Measurements from ENCODE around the gene HTR3E. TPM values are rescaled to one million over a fixed set of nuclear protein-coding genes. Genes with fewer than 3 reads are reported as not detected.

Gene HTR3E
- total RNA-seq, 1 donor from 2014 or later: not detected

DNA sequence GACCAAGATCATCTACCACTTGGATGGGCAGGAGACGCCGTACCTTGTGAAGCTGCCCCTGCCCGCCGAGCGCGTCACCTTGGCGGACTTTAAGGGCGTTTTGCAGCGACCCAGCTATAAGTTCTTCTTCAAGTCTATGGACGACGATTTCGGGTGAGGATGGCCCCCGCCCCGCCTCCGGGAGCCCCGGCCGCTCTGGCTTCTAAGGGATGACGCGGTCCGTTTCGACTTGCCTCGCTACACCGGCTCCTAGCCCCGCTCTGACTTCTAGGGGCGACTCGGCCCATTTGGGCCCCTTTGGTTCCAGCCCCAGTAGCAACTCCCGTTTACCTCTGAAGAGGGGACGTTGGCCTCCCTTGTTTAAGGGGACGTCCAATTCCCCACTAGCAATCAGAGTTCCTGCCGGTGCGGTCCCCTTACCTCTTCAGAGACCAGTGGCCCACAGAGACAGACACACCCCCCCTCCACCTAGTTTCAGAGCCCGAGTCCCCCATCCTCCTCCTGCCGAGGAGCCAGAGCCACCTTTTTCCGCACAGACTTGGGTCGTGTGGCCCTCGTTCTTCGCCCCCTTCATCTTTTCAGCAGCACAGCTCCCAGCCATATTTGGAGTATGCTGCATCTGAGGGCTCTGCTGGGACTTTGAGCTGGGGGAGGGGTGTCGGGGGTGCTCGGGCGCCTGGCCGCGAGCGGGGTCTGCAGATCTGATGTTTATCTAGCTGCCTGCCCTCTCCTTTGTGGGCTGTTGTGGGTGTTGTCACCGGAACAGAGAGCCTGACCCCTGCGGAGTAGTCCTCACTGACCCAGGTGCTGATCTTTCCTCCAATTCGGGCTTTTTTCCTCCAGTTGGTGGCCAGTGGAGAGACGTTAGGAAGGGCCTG is 59.0 kb downstream of the HTR3E start:
- H3K27ac Mint-ChIP-seq (ENCODE audit: unreplicated experiment): peak overlapping the region; percentile 91
- peaks cover 48% of the 10 kb centered on the region for H3K4me1 Mint-ChIP-seq (ENCODE audit: low read depth)
- H3K27me3 Mint-ChIP-seq (ENCODE audit: low read depth): no peaks in the 10 kb centered on the region
- H3K9me3 Mint-ChIP-seq (ENCODE audit: low read depth): no peaks in the 10 kb centered on the region
- DNase-seq (ENCODE audit: low spot score): no peak
- peak overlapping the region; percentile 97 for H3K4me3 Mint-ChIP-seq (ENCODE audit: unreplicated experiment)
- H3K36me3 Mint-ChIP-seq (ENCODE audit: low read depth): no peaks in the 10 kb centered on the region
- TF ChIP-seq, protein P1, sequence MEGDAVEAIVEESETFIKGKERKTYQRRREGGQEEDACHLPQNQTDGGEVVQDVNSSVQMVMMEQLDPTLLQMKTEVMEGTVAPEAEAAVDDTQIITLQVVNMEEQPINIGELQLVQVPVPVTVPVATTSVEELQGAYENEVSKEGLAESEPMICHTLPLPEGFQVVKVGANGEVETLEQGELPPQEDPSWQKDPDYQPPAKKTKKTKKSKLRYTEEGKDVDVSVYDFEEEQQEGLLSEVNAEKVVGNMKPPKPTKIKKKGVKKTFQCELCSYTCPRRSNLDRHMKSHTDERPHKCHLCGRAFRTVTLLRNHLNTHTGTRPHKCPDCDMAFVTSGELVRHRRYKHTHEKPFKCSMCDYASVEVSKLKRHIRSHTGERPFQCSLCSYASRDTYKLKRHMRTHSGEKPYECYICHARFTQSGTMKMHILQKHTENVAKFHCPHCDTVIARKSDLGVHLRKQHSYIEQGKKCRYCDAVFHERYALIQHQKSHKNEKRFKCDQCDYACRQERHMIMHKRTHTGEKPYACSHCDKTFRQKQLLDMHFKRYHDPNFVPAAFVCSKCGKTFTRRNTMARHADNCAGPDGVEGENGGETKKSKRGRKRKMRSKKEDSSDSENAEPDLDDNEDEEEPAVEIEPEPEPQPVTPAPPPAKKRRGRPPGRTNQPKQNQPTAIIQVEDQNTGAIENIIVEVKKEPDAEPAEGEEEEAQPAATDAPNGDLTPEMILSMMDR (IDR thresholded peaks at IDR 0.05): no peak

DNA sequence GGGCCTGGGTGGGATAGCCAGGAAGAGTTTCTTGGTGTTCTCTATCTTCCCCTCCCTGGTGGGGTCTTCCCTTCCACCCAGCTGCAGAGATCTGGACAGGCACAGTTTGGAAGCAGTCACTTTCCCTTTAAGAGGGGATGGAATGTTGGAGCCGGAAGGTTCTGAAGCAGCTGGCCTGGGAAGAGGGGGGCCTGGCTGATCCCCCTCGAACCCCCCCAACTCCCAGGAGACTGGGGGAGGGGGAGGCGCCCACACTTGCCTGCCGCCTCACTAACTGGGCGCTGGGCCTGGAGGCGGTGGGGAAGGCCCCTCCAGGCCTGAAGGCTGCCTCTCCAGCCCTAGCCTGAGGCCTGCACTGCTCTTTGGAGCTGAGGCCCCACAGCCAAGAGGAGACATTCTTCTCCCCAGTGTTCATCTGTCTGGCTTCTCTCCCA is 59.7 kb downstream of the HTR3E start:
- Mint-ChIP-seq H3K27me3 (ENCODE audit: low read depth) (no peaks in the 10 kb centered on the region), H3K4me3 (ENCODE audit: unreplicated experiment) (peak overlapping the region; percentile 97), H3K9me3 (ENCODE audit: low read depth) (no peaks in the 10 kb centered on the region), H3K27ac (ENCODE audit: unreplicated experiment) (peak overlapping the region; percentile 91), H3K4me1 (ENCODE audit: low read depth) (peaks cover 55% of the 10 kb centered on the region), H3K36me3 (ENCODE audit: low read depth) (peaks cover 1% of the 10 kb centered on the region)
- TF ChIP-seq, protein P1 (IDR thresholded peaks at IDR 0.05): no peak
- no peak for DNase-seq (ENCODE audit: low spot score)

Other genes with a start within 250 kb of the HTR3E start
- 39.2 to 45.4 TPM (median 44.7 TPM) in 3 replicates for gene PARL, start 212.2 kb upstream of the HTR3E start, total RNA-seq
- gene ABCC5, start 79.2 kb upstream of the HTR3E start, total RNA-seq: 22.0 to 26.8 TPM (median 23.8 TPM) in 3 replicates
- not detected in 3 replicates for gene HTR3D, start 65.3 kb upstream of the HTR3E start, total RNA-seq
- gene HTR3C, start 44.0 kb upstream of the HTR3E start, total RNA-seq: not detected in 3 replicates
- 24.0 to 31.8 TPM (median 26.1 TPM) in 3 replicates for gene EIF2B5, start 38.3 kb downstream of the HTR3E start, total RNA-seq
- 88.1 to 113 TPM (median 102 TPM) in 3 replicates for gene DVL3, start 58.3 kb downstream of the HTR3E start, total RNA-seq
- 455 to 492 TPM (median 488 TPM) in 3 replicates for gene AP2M1, start 77.8 kb downstream of the HTR3E start, total RNA-seq
- gene ABCF3, start 89.1 kb downstream of the HTR3E start, total RNA-seq: 52.8 to 68.9 TPM (median 53.8 TPM) in 3 replicates
- 0.25 TPM in 1 of 3 replicates, not detected in the others for gene VWA5B2, start 132.5 kb downstream of the HTR3E start, total RNA-seq
- gene ALG3, start 151.9 kb downstream of the HTR3E start, total RNA-seq: 33.3 to 43.7 TPM (median 36.8 TPM) in 3 replicates
- 4.3 to 5.0 TPM (median 4.4 TPM) in 3 replicates for gene EEF1AKMT4, start 152.6 kb downstream of the HTR3E start, total RNA-seq
- 3.2 to 5.3 TPM (median 3.9 TPM) in 3 replicates for gene CAMK2N2, start 164.5 kb downstream of the HTR3E start, total RNA-seq
- gene ECE2, start 179.0 kb downstream of the HTR3E start, total RNA-seq: not detected in 3 replicates
- 237 to 288 TPM (median 238 TPM) in 3 replicates for gene PSMD2, start 202.2 kb downstream of the HTR3E start, total RNA-seq
- 388 to 532 TPM (median 403 TPM) in 3 replicates for gene EIF4G1, start 217.5 kb downstream of the HTR3E start, total RNA-seq
- gene FAM131A, start 240.5 kb downstream of the HTR3E start, total RNA-seq: 13.4 to 15.3 TPM (median 13.4 TPM) in 3 replicates

Measured in chondrocyte (in vitro differentiated cells).